Fibroblast of gingiva (primary cell): ENCODE measurements around the gene ZNF436.
A peak's percentile ranks its signal among the peaks of the same experiment; 100 is the strongest.
"Not testable (repeated sequence)": the region's sequence is repeated elsewhere in the genome, so short reads cannot be mapped to it uniquely, and the experiment has no call there.

Source experiments
- DNase-seq: peaks from one replicate; pipeline ENCODE4 v3.0.0-alpha.2; 2011; ENCODE audit warnings: low read depth

The ZNF436 gene

GRCh38 chr1:23366598-23366997 lies 3.0 kb downstream of the ZNF436 start:
- DNase-seq: no peak

DNA sequence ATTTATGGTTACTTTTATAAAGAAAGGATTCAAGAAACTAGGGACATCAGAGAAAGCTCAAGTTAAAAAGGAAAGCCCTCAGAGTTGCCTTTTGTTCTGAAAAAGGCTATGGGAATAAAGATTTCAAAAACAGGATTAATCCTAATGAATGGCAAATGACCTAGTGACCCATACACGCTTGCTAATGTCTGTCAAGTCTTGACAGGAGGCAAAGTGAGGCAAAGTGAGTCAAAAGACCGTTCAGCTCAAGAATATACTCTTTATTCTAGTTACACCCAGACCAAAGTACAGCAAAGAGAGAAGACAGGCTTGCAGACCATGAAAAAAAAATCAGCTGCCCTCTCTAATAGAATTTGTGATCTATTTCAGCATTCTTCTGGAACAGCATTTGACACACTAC lies 3.5 kb downstream of the ZNF436 start:
- no peak for DNase-seq

- DNase-seq: no peak
Observed at GRCh38 chr1:23362218-23362713, 7.4 kb downstream of the ZNF436 start.

DNA sequence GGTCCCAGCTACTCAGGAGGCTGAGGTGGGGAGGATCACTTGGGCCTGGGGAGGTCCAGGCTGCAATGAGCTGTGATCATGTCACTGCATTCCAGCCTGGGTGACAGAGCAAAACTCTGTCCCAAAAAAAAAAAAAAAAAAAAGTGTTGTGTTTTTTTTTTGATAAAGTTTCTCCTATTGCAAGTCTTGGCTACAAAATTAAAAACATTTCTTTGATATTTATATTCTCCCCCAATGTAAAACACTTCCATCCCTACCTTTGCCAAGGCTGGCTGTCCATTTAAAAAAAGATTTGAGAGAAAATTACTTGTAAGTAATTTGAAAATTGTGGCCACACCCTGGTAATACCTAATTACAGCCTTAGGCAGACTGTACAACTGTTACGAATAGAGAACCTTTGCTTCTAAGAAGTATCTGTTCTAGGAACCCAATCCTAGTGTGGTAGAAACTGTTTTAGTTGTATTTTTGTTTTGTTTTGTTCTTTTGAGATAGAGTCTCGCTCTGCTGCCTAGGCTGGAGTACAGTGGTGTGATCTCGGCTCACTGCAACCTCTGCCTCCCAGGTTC lies 11.2 kb downstream of the ZNF436 start:
- no peak for DNase-seq

DNA sequence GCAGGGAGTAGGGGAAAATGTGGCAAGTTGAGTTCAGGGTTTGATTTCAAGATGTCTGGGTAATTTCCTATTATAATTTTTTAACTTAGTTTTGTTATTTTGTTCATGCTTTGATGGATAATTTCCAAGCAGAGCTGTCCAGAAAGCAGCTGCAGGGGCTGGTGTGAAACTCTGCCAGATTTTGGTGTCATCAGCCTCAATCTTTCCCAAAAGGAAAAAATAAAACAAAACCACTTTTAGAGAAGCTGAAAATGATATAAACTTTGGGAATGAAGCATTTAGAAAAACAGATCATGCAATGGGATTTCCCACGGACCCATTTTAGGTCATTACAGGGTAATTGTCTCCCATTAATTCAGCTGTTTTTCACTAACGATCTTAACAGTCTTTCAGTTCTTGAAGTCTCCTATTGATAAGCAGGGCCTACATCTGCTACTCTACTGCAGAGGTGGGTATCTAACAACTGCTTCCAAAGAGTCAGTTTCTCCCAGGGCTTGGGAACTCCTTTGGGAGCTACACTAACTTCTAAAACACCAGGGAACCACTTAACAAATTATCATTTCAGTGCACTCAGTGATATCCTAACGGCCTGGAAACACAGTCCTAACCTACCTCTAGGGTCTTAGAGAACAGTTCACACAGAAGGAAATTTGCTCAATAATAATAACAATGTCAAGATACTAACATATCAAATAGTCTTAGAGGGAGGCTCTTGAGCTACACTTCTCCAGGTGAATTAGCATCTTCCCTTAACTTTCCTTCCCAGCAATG lies 12.3 kb downstream of the ZNF436 start:
- DNase-seq: no peak

- DNase-seq: no peak
Observed at GRCh38 chr1:23356471-23357137, 13.0 kb downstream of the ZNF436 start.

DNA sequence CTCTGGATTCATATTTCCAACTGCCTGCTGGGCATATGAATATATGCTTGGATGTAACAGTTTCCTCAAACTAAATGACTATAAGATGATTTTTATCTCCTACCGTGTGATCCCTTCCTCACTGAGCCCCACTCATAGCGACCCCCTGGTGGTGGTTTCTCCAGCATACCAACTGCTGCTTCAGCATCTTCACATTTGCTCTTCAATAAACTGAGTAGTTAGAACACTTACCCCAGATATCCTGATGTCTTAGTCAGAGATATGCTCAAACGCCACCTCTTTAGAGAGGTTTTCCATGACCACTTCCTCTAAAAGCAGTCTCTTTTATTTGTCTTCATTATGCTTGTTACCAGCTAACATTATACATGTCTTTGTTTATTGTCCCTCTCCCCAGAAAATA lies 15.4 kb downstream of the ZNF436 start:
- DNase-seq: no peak

- no peak for DNase-seq
Observed at GRCh38 chr1:23352096-23352695, 17.4 kb downstream of the ZNF436 start.

DNA sequence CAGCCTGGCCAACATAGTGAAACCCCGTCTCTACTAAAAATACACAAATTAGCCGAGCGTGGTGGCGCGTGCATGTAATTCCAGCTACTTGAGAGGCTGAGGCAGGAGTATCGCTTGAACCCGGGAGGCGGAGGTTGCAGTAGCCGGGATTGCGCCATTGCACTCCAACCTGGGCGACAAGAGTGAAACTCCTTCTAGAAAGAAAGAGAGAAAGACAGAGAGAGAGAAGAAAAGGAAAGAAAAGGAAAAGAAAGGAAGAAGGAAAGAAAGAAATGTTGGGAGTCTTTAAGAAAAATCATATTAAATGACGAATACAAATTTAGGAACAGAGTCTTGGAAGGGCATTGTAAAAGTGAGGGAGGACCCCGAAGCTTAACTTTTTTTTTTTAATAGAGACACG lies 23.7 kb downstream of the ZNF436 start:
- no peak for DNase-seq

- no peak for DNase-seq
Observed at GRCh38 chr1:23344987-23345472, 24.6 kb downstream of the ZNF436 start.

GRCh38 chr1:23344111-23344986 lies 25.3 kb downstream of the ZNF436 start, which contains the start of gene HNRNPR:
TSS of gene HNRNPR (minus strand) at chr1:23344284. CDS start at chr1:23341008, 3,276 bp downstream.
- DNase-seq: peak; percentile 100

DNA sequence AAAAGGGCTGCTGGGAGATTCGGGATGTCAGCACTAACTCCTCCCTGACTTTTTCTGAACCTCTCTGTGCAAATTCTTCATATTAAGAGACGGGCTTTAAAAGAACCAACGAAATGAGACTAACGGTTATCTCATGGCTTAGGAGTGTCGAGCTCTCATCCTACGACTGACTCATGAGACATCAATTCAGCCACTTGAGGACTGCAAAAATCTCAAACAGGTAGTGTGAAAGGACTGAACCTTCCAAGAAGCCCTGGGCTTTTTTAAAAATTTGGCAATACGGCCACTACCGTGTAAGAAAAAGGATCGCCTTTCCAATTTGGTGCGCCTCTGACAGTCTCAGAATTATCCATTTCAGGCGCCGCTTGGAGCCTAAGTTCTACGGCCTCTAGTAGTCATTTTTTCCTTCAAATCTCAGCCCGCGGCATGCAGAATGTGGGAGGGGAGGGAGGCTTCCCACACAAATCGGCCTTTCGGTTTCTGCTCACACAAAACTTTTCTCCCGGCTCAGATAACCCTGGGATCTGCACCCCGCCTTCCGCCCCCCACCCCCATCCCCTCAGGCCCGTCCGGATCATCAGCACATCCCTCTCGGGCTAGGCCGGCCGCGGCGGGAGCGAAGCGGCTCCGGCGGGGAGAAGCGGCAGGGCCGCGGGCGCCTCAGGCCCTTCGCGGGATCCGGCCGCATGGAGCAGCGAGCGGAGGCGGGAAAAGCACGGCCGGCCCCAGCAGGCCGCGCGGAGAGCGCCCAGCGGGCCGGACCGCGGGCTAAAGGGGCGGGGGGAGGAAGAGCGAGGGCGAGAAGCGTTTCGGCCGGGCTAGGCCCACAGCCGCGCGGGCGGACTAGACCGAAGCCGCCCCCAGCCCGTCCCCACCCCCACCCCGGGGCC lies 26.2 kb downstream of the ZNF436 start:
- peak; percentile 25 for DNase-seq

- peak; percentile 38 for DNase-seq
Observed at GRCh38 chr1:23341931-23342692, 27.5 kb downstream of the ZNF436 start.

DNA sequence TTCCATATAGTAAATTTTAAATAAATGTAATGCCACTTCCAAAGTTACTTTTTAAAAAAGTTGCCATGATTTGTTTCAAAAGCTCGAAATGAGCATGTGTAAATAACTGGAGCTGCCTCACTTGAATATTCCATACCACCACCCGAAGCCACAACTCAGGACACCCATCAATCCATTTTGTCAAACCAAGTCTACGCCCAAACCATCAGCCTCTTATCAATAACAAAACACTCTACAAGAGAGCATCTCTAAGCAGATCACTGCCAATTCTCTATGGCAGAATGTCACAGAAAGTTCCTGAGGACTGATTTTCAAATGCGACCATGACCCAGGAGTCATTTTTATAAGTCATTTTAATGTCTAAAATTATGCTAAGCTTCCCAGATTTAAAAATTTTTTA lies 30.0 kb downstream of the ZNF436 start:
- no peak for DNase-seq

- no peak for DNase-seq
Observed at GRCh38 chr1:23337869-23338268, 31.8 kb downstream of the ZNF436 start.

DNA sequence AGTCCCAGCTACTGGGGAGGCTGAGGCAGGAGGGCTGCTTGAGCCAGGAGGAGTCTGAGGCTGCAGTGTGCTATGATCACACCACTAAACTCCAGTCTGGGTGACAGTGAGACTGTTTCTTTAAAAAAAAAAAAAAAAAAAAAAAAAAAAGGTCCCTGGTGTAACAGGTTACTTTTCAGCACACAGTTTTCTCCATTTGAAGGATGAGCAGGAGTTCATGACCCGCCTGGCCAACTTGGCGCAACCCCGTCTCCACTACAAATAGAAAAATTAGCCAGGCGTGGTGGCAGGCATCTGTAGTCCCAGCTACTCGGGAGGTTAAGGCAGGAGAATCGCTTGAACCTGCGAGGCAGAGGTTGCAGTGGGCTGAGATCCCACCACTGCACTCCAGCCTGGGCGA lies 37.9 kb downstream of the ZNF436 start:
- DNase-seq: no peak

DNA sequence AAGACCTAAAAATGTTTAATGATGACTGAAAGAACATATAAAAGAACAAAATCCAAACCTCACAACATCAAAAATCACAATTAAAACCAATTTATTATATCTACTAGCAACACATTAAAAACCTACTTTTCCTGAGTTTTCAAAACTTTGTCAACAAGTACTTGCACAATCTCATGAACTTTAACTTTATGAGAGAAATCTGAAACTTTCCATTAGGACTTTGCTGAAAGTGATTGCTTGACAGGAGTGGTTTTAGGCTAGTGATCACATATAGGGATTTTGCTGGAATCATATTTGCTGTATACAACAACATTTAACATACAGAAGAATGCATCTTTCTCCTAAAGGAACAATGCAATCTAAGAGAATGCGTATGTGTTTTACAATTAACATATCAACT lies 38.8 kb downstream of the ZNF436 start:
- DNase-seq: no peak

- no peak for DNase-seq
Observed at GRCh38 chr1:23325393-23325792, 44.2 kb downstream of the ZNF436 start.

DNA sequence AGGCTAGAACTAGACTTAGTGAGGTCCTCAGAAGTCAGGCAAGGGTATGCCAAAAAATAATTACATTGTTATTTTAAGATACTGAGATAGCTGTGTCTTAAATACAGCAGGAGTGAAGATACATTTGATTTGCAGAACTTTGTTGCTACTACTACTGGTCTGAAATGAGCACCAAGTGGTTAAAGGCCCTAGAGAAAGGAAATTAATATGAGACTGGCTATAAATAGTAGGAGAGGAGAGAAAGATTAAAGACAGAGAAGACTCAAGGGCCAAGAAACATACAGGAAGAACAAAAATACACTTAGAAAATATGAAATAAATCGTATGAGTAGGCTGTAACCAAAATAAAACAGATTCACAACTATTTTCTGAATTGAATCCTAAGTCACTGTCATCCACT lies 46.9 kb downstream of the ZNF436 start:
- DNase-seq: no peak

GRCh38 chr1:23310280-23310679 lies 59.4 kb downstream of the ZNF436 start:
- DNase-seq: not testable (repeated sequence)
